HG03175 (cell line): Measurements from ENCODE around the gene MAP2K5.
"Not testable (repeated sequence)": the region's sequence is repeated elsewhere in the genome, so short reads cannot be mapped to it uniquely, and the experiment has no call there.

Experiments used
- ATAC-seq: cut with Tn5 transposase; IDR thresholded peaks from one replicate; pipeline ENCODE4 v1.9.1; 2021; ENCODE audit warnings: mild to moderate bottlenecking, moderate library complexity; ENCODE audit not compliant: unreplicated experiment

The MAP2K5 gene

GRCh38 chr15:67592245-67592644 is 49.7 kb downstream of the MAP2K5 start:
- no peak for ATAC-seq

- no peak for ATAC-seq
Observed at GRCh38 chr15:67593562-67593961, 51.1 kb downstream of the MAP2K5 start.

GRCh38 chr15:67594770-67595169 is 52.3 kb downstream of the MAP2K5 start:
- no peak for ATAC-seq

GRCh38 chr15:67595572-67595971 is 53.1 kb downstream of the MAP2K5 start:
- no peak for ATAC-seq

- no peak for ATAC-seq
Observed at GRCh38 chr15:67601073-67601472, 58.6 kb downstream of the MAP2K5 start.

- ATAC-seq, result no peak
Observed at GRCh38 chr15:67603063-67603462, 60.6 kb downstream of the MAP2K5 start.

- no peak for ATAC-seq
Observed at GRCh38 chr15:67605871-67606270, 63.4 kb downstream of the MAP2K5 start.

- no peak for ATAC-seq
Observed at GRCh38 chr15:67606742-67607141, 64.2 kb downstream of the MAP2K5 start.

GRCh38 chr15:67607329-67607728 is 64.8 kb downstream of the MAP2K5 start:
- ATAC-seq, result no peak

GRCh38 chr15:67607959-67608637 is 65.6 kb downstream of the MAP2K5 start:
- no peak for ATAC-seq

- no peak for ATAC-seq
Observed at GRCh38 chr15:67608638-67608959, 66.1 kb downstream of the MAP2K5 start.

- ATAC-seq, result no peak
Observed at GRCh38 chr15:67611370-67612369, 69.2 kb downstream of the MAP2K5 start.

GRCh38 chr15:67613211-67613610 is 70.7 kb downstream of the MAP2K5 start:
- ATAC-seq, result no peak

GRCh38 chr15:67613708-67614107 is 71.2 kb downstream of the MAP2K5 start:
- ATAC-seq, result no peak

- ATAC-seq, result not testable (repeated sequence)
Observed at GRCh38 chr15:67615131-67615534, 72.6 kb downstream of the MAP2K5 start.

GRCh38 chr15:67618297-67618696 is 75.8 kb downstream of the MAP2K5 start:
- ATAC-seq, result no peak

- ATAC-seq, result no peak
Observed at GRCh38 chr15:67622110-67622509, 79.6 kb downstream of the MAP2K5 start.

GRCh38 chr15:67632261-67632660 is 89.8 kb downstream of the MAP2K5 start:
- no peak for ATAC-seq

- not testable (repeated sequence) for ATAC-seq
Observed at GRCh38 chr15:67635950-67636349, 93.4 kb downstream of the MAP2K5 start.

- ATAC-seq, result no peak
Observed at GRCh38 chr15:67639591-67639990, 97.1 kb downstream of the MAP2K5 start.

GRCh38 chr15:67641453-67641852 is 99.0 kb downstream of the MAP2K5 start:
- no peak for ATAC-seq

- no peak for ATAC-seq
Observed at GRCh38 chr15:67646847-67647246, 104.3 kb downstream of the MAP2K5 start.
